GM03348 (cell line): ENCODE results near the gene POTEG.
"Not testable (repeated sequence)": the region's sequence is repeated elsewhere in the genome, so short reads cannot be mapped to it uniquely, and the experiment has no call there.

ENCODE experiments used
- DNase-seq: peaks from one replicate; pipeline ENCODE4 v3.0.0; 2012; ENCODE audit warnings: low spot score

POTEG gene

GRCh38 chr14:19434241-19434640 is at the start of gene POTEG:
Gene POTEG, minus strand, starts transcription at chr14:19434341. Its CDS starts 52 bp downstream, at chr14:19434289.
- DNase-seq, result not testable (repeated sequence)

GRCh38 chr14:19482093-19482492 is 48.0 kb upstream of the POTEG start:
- not testable (repeated sequence) for DNase-seq

GRCh38 chr14:19481421-19481820 is 47.3 kb upstream of the POTEG start:
- not testable (repeated sequence) for DNase-seq

GRCh38 chr14:19480491-19480890 is 46.4 kb upstream of the POTEG start:
- not testable (repeated sequence) for DNase-seq

- not testable (repeated sequence) for DNase-seq
Observed at GRCh38 chr14:19445761-19446160, 11.6 kb upstream of the POTEG start.

- DNase-seq, result not testable (repeated sequence)
Observed at GRCh38 chr14:19439826-19440225, 5.7 kb upstream of the POTEG start.

- not testable (repeated sequence) for DNase-seq
Observed at GRCh38 chr14:19439219-19439618, 5.1 kb upstream of the POTEG start.

- DNase-seq, result not testable (repeated sequence)
Observed at GRCh38 chr14:19437126-19437443, 2.9 kb upstream of the POTEG start.

GRCh38 chr14:19436311-19437125 is 2.4 kb upstream of the POTEG start:
- not testable (repeated sequence) for DNase-seq

GRCh38 chr14:19435852-19436251 is 1.7 kb upstream of the POTEG start:
- not testable (repeated sequence) for DNase-seq

- DNase-seq, result not testable (repeated sequence)
Observed at GRCh38 chr14:19434891-19435290, 750 bp upstream of the POTEG start.

- not testable (repeated sequence) for DNase-seq
Observed at GRCh38 chr14:19433765-19434164, 376 bp downstream of the POTEG start.

- DNase-seq, result not testable (repeated sequence)
Observed at GRCh38 chr14:19408519-19408918, 25.6 kb downstream of the POTEG start.

- DNase-seq, result not testable (repeated sequence)
Observed at GRCh38 chr14:19402097-19402496, 32.0 kb downstream of the POTEG start.

GRCh38 chr14:19394727-19395126 is 39.4 kb downstream of the POTEG start:
- DNase-seq, result not testable (repeated sequence)

GRCh38 chr14:19390230-19390629 is 43.9 kb downstream of the POTEG start:
- DNase-seq, result not testable (repeated sequence)

- not testable (repeated sequence) for DNase-seq
Observed at GRCh38 chr14:19388741-19389140, 45.4 kb downstream of the POTEG start.

- not testable (repeated sequence) for DNase-seq
Observed at GRCh38 chr14:19386996-19387395, 47.1 kb downstream of the POTEG start.

- not testable (repeated sequence) for DNase-seq
Observed at GRCh38 chr14:19386309-19386708, 47.8 kb downstream of the POTEG start.

GRCh38 chr14:19384088-19384781 is 49.9 kb downstream of the POTEG start:
- DNase-seq, result not testable (repeated sequence)

GRCh38 chr14:19383008-19383584 is 51.0 kb downstream of the POTEG start:
- not testable (repeated sequence) for DNase-seq

GRCh38 chr14:19380137-19380536 is 54.0 kb downstream of the POTEG start:
- not testable (repeated sequence) for DNase-seq

GRCh38 chr14:19374451-19374903 is 59.7 kb downstream of the POTEG start:
- not testable (repeated sequence) for DNase-seq
